GM23338 (cell line): ENCODE measurements around the gene NFATC1. TPM values are rescaled to one million over a fixed set of nuclear protein-coding genes. Genes with fewer than 3 reads are reported as not detected.

Source experiments
- polyA plus RNA-seq: library from polyadenylated mRNA; unstranded; fragments of >200 nt; fragmentation: Nextera tagmentation; extraction: Ambion mirVana; gene quantifications from 2 replicates; pipeline ENCODE4 v1.2.1, GENCODE V29; 2016
- small RNA-seq: library from RNA; depleted of rRNA; stranded (forward); fragments of <200 nt; gene quantifications from one replicate; pipeline ENCODE3, GENCODE V24; 2014; ENCODE audit warnings: low replicate concordance
- total RNA-seq: library from RNA; depleted of rRNA; stranded (reverse); fragments of >200 nt; shearing (Covaris generic); gene quantifications from 2 replicates; pipeline ENCODE4 v1.2.3, GENCODE V29; 2014

NFATC1 gene
- total and polyA plus RNA-seq, 2 experiments from 2014 or later: 3.9 to 6.4 TPM

Small RNA genes within 50 kb of the gene (small RNA-seq; reads per million reads assigned to genes)
- not detected for gene AC018445.2
